PC-3 (cell line): ENCODE data around the gene CRLF2. TPM values are rescaled to one million over a fixed set of nuclear protein-coding genes. Genes with fewer than 3 reads are reported as not detected.

Experiments used
- ATAC-seq: fragments of 200-7000 bp; cut with Tn5 transposase; 2 replicates; pipeline ENCODE4 v1.9.1; 2020; ENCODE audit warnings: mild to moderate bottlenecking, moderate library complexity
- BruUV-seq: library from RNA; stranded (reverse); fragments of 400-500 nt; replicated peaks from 2 replicates; lab custom pipeline; 2021; lab: Mats Ljungman, UMichigan
- CTCF ChIA-PET: fragments of 300-600 bp; sonication (Branson Sonifier 250); formaldehyde crosslinking; loops from one replicate; lab custom pipeline; 2022; ENCODE audit warnings: antibody characterized with exemption; lab: Charles Lee
- POLR2A ChIA-PET: fragments of 300-600 bp; sonication (Branson Sonifier 250); formaldehyde crosslinking; loops from one replicate; lab custom pipeline; 2022; ENCODE audit warnings: antibody characterized with exemption; ENCODE audit not compliant: unreplicated experiment; lab: Charles Lee
- DNase-seq: peaks from one replicate; pipeline ENCODE4 v3.0.0-alpha.2; 2015
- H2AFZ ChIP-seq: fragments of 300-600 bp; sonication (generic); 2 replicates; pipeline ENCODE4 v1.6.0; 2016; ENCODE audit warnings: antibody characterized with exemption, low read length
- H3F3A ChIP-seq: fragments of 300-600 bp; sonication (generic); one replicate; pipeline ENCODE4 v1.6.0; 2017; ENCODE audit warnings: antibody characterized with exemption, low read length, control low read depth, mild to moderate bottlenecking; ENCODE audit not compliant: unreplicated experiment
- H3K27ac ChIP-seq: fragments of 300-600 bp; sonication (generic); 2 replicates; pipeline ENCODE4 v1.5.1; 2016; ENCODE audit warnings: mild to moderate bottlenecking, low read length
- H3K27me3 ChIP-seq: fragments of 300-600 bp; sonication (generic); 2 replicates; pipeline ENCODE4 v1.6.1; 2016; ENCODE audit warnings: low read length, mixed read lengths
- H3K36me3 ChIP-seq: fragments of 300-600 bp; sonication (generic); 2 replicates; pipeline ENCODE4 v1.6.1; 2016; ENCODE audit warnings: low read depth, mixed run types, low read length, mixed read lengths
- H3K4me1 ChIP-seq: fragments of 300-600 bp; sonication (generic); 2 replicates; pipeline ENCODE4 v1.5.1; 2016; ENCODE audit warnings: low read length; ENCODE audit not compliant: insufficient read depth
- H3K4me2 ChIP-seq: fragments of 300-600 bp; sonication (generic); 2 replicates; pipeline ENCODE4 v1.6.0; 2016; ENCODE audit warnings: low read length
- H3K4me3 ChIP-seq: fragments of 300-600 bp; sonication (generic); 2 replicates; pipeline ENCODE4 v1.5.1; 2016; ENCODE audit warnings: mild to moderate bottlenecking, low read length, mixed read lengths
- H3K79me2 ChIP-seq: fragments of 300-600 bp; sonication (generic); 2 replicates; pipeline ENCODE4 v1.6.1; 2017; ENCODE audit warnings: low read length, mixed read lengths
- H3K9ac ChIP-seq: fragments of 300-600 bp; sonication (generic); 2 replicates; pipeline ENCODE4 v1.6.0; 2016; ENCODE audit warnings: mild to moderate bottlenecking, low read length
- H3K9me2 ChIP-seq: fragments of 300-600 bp; sonication (generic); replicated peaks from 2 replicates; pipeline ENCODE4 v1.6.1; 2016; ENCODE audit warnings: mixed run types, low read length, mixed read lengths
- H3K9me3 ChIP-seq: fragments of 300-600 bp; sonication (generic); 2 replicates; pipeline ENCODE4 v1.6.1; 2016; ENCODE audit warnings: low read length, mixed read lengths
- H4K20me1 ChIP-seq: fragments of 300-600 bp; sonication (generic); 2 replicates; pipeline ENCODE4 v1.6.1; 2016; ENCODE audit warnings: low read length, mixed read lengths
- CTCF ChIP-seq: fragments of 300-600 bp; sonication (generic); conservative IDR thresholded peaks from 2 replicates; pipeline ENCODE4 v1.5.1; 2017; ENCODE audit warnings: antibody characterized with exemption, low read depth, mild to moderate bottlenecking, low read length
- EZH2 ChIP-seq: fragments of 300-600 bp; sonication (generic); IDR thresholded peaks from one replicate; pipeline ENCODE4 v1.6.1; 2017; ENCODE audit warnings: antibody characterized with exemption, mild to moderate bottlenecking, low read length; ENCODE audit not compliant: unreplicated experiment
- EZH2phosphoT487 ChIP-seq: fragments of 300-600 bp; sonication (generic); IDR thresholded peaks from 2 replicates; pipeline ENCODE4 v1.6.1; 2018; ENCODE audit warnings: mild to moderate bottlenecking, antibody characterized with exemption, low read length, borderline replicate concordance
- intact Hi-C: fragments of 100-400 bp; cut with micrococcal nuclease; formaldehyde crosslinking; loops from 2 replicates; pipeline ENCODE4 v1.9.0; 2023
- total RNA-seq: library from RNA; depleted of rRNA; stranded (reverse); fragments of >200 nt; gene quantifications from 2 replicates; pipeline ENCODE4 v1.2.3, GENCODE V29; 2014

CRLF2 gene
- total RNA-seq, 1 experiment from 2014 or later, result not detected

GRCh38 chrX:1221296-1221845 lies 8.9 kb upstream of the CRLF2 start:
- CTCF ChIA-PET, result no interaction called here
- Histone ChIP-seq H3K4me2 (no peak overlapping the region), H4K20me1 (no peaks in the 10 kb centered on the region), H3K79me2 (no peaks in the 10 kb centered on the region), H3K36me3 (no peaks in the 10 kb centered on the region), H3K9me2 (no peaks in the 10 kb centered on the region), H3K4me1 (peaks cover 4% of the 10 kb centered on the region; the same call in 1 of the 2 replicates), H3K9me3 (no peaks in the 10 kb centered on the region), H3K27me3 (no peaks in the 10 kb centered on the region), H3F3A (no peaks in the 10 kb centered on the region), H3K9ac (no peak overlapping the region), H2AFZ (no peak overlapping the region), H3K4me3 (no peak overlapping the region), H3K27ac (no peak overlapping the region)
- intact Hi-C loops, result no loop called here
- POLR2A ChIA-PET, result no interaction called here
- TF ChIP-seq EZH2phosphoT487 (no peak), CTCF (no peak), EZH2 (no peak)
- BruUV-seq, result no TSS peak
- ATAC-seq (no peak), DNase-seq (no peak)

- CTCF ChIA-PET, result no interaction called here
These were observed 5.8 kb upstream of the CRLF2 start for GRCh38 chrX:1218286-1218685.

More at GRCh38 chrX:1218286-1218685, 5.8 kb upstream of the CRLF2 start:
- no peaks in the 10 kb centered on the region for H3F3A ChIP-seq
- TF ChIP-seq EZH2, result no peak
- no peak for TF ChIP-seq CTCF
- no peak for TF ChIP-seq EZH2phosphoT487
- DNase-seq (no peak), ATAC-seq (no peak)
- H3K9ac ChIP-seq, result no peak overlapping the region
- no peak overlapping the region for H3K4me2 ChIP-seq
- intact Hi-C loops, result no loop called here
- H3K4me1 ChIP-seq, result peaks cover 4% of the 10 kb centered on the region; the same call in 1 of the 2 replicates
- no peaks in the 10 kb centered on the region for H3K36me3 ChIP-seq
- H3K9me2 ChIP-seq, result no peaks in the 10 kb centered on the region
- no peaks in the 10 kb centered on the region for H3K9me3 ChIP-seq
- no peaks in the 10 kb centered on the region for H3K27me3 ChIP-seq
- no peak overlapping the region for H3K27ac ChIP-seq
- POLR2A ChIA-PET, result no interaction called here
- no TSS peak for BruUV-seq
- no peaks in the 10 kb centered on the region for H3K79me2 ChIP-seq
- no peak overlapping the region for H2AFZ ChIP-seq
- no peaks in the 10 kb centered on the region for H4K20me1 ChIP-seq
- H3K4me3 ChIP-seq, result no peak overlapping the region
